ENCODE results near the gene PLPP4. TPM values are rescaled to one million over a fixed set of nuclear protein-coding genes. Genes with fewer than 3 reads are reported as not detected.

PLPP4 gene
- total and polyA plus RNA-seq, 2 experiments from 2014 or later, result 0.74 to 1.0 TPM

DNA sequence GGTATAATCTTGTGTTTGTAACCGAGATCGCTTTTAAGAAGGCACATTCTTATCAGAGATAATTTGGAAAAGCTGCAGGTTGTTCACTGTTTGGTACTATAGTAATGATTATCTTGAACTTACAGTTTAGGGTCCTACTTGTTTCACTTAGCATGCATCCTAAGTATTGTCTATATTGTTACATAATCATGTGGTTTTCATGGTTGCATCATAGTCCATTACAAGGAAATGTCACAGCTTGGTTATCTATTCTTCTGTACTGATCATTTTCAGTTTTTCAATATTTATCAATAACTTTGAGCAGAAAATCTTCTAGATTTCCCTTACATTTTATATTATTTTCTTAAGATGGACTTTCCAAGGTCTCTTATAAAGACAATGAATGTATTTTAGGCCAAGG is 116.3 kb downstream of the PLPP4 start:
- Histone ChIP-seq H3K4me3 (no peak overlapping the region), H3K27ac (no peak overlapping the region), H3K4me1 (ENCODE audit: low read depth) (no peaks in the 10 kb centered on the region), H3K36me3 (no peaks in the 10 kb centered on the region), H3K9me3 (ENCODE audit: low read depth) (no peaks in the 10 kb centered on the region), H3K27me3 (no peaks in the 10 kb centered on the region)
- TF ChIP-seq, protein P1, sequence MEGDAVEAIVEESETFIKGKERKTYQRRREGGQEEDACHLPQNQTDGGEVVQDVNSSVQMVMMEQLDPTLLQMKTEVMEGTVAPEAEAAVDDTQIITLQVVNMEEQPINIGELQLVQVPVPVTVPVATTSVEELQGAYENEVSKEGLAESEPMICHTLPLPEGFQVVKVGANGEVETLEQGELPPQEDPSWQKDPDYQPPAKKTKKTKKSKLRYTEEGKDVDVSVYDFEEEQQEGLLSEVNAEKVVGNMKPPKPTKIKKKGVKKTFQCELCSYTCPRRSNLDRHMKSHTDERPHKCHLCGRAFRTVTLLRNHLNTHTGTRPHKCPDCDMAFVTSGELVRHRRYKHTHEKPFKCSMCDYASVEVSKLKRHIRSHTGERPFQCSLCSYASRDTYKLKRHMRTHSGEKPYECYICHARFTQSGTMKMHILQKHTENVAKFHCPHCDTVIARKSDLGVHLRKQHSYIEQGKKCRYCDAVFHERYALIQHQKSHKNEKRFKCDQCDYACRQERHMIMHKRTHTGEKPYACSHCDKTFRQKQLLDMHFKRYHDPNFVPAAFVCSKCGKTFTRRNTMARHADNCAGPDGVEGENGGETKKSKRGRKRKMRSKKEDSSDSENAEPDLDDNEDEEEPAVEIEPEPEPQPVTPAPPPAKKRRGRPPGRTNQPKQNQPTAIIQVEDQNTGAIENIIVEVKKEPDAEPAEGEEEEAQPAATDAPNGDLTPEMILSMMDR (IDR thresholded peaks at IDR 0.05; ENCODE audit: low read depth, low read length), result no peak
- no peak for DNase-seq (ENCODE audit: low read depth in 1 of 2, low spot score in 1 of 2)

DNA sequence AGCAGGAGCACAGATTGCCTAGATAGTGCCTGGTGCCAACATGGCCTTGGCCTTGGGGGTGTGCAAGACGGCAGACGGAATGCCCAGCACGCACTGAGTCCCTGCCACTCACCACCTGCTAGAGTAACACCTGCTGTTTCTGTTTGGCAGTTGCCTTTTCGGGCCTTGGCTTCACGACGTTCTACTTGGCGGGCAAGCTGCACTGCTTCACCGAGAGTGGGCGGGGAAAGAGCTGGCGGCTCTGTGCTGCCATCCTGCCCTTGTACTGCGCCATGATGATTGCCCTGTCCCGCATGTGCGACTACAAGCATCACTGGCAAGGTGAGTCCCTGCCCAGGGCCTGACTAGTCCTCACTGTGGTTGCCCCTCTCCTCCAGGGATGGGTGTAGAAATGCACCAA is 118.0 kb downstream of the PLPP4 start:
- Histone ChIP-seq H3K27me3 (no peaks in the 10 kb centered on the region), H3K4me3 (no peak overlapping the region), H3K27ac (no peak overlapping the region), H3K9me3 (ENCODE audit: low read depth) (no peaks in the 10 kb centered on the region), H3K4me1 (ENCODE audit: low read depth) (no peaks in the 10 kb centered on the region), H3K36me3 (no peaks in the 10 kb centered on the region)
- no peak for DNase-seq (ENCODE audit: low read depth in 1 of 2, low spot score in 1 of 2)
- TF ChIP-seq, protein P1 (IDR thresholded peaks at IDR 0.05; ENCODE audit: low read depth, low read length), result no peak

DNA sequence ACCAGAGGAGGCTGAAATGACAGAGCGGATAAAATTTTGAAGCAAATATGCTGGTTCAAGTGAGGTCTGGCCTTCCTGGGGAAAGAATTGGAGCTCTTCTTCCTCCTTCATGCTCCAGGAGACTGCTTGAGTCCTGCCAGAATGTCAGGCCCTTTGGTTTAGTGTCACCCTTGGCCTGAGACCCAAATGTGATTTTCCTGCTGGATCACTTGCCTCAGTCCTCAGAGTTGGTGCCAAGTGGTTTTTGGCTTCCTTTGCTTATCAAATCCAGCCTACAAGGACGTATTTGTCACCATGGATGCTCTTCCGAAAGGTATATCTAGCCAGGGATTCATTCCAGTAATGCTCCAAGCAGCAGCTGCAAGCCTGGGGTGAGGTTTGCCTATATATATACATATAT is 118.4 kb downstream of the PLPP4 start:
- H3K4me1 ChIP-seq (ENCODE audit: low read depth), result no peaks in the 10 kb centered on the region
- no peak for DNase-seq (ENCODE audit: low read depth in 1 of 2, low spot score in 1 of 2)
- no peak overlapping the region for H3K27ac ChIP-seq
- TF ChIP-seq, protein P1 (IDR thresholded peaks at IDR 0.05; ENCODE audit: low read depth, low read length), result no peak
- no peak overlapping the region for H3K4me3 ChIP-seq
- H3K36me3 ChIP-seq, result no peaks in the 10 kb centered on the region
- no peaks in the 10 kb centered on the region for H3K27me3 ChIP-seq
- H3K9me3 ChIP-seq (ENCODE audit: low read depth), result no peaks in the 10 kb centered on the region

DNA sequence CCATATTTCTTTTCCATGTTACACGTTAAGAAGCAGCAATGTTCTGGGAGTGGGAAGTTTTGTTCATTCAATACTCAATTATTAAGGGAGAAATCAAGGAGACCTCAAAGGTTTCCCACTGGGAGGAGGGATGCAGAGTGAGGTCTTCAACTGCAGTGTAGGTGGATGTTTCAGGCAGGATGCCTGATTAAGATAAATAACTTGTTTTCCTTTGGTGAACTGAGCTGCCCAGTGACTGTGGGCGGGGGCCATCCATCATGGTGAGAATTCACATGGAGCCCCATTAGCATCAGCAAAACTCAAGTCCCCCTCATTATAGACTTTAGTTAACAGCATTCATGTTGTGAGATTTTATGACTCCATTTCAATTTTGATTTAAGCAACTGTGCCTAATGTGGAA is 121.1 kb downstream of the PLPP4 start:
- TF ChIP-seq, protein P1 (IDR thresholded peaks at IDR 0.05; ENCODE audit: low read depth, low read length), result no peak
- DNase-seq (ENCODE audit: low read depth in 1 of 2, low spot score in 1 of 2), result no peak
- Histone ChIP-seq H3K27me3 (no peaks in the 10 kb centered on the region), H3K36me3 (no peaks in the 10 kb centered on the region), H3K27ac (no peak overlapping the region), H3K4me3 (no peak overlapping the region), H3K4me1 (ENCODE audit: low read depth) (no peaks in the 10 kb centered on the region), H3K9me3 (ENCODE audit: low read depth) (no peaks in the 10 kb centered on the region)

DNA sequence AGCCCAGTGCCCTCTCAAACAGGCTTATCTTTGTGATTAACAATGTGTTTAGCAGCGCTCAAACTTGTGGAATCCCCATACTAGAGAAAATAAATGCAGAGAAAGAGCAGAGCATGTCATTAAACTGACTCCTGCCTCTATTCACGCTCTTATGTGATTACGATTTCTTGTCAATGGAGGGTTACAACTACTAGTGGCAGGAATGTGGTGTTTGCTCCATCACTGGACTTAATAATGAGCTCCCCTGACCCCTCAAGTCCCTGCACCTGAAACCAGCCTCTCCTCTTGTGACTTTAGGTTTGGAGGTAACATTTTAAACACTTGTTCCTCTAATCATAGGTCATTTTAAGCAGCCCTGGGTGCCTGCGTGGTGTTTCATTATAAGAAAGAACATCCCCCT is 121.9 kb downstream of the PLPP4 start:
- H3K27me3 ChIP-seq, result no peaks in the 10 kb centered on the region
- H3K4me1 ChIP-seq (ENCODE audit: low read depth), result no peaks in the 10 kb centered on the region
- no peaks in the 10 kb centered on the region for H3K36me3 ChIP-seq
- DNase-seq (ENCODE audit: low read depth in 1 of 2, low spot score in 1 of 2), result no peak
- H3K4me3 ChIP-seq, result no peak overlapping the region
- no peaks in the 10 kb centered on the region for H3K9me3 ChIP-seq (ENCODE audit: low read depth)
- H3K27ac ChIP-seq, result no peak overlapping the region
- TF ChIP-seq, protein P1 (IDR thresholded peaks at IDR 0.05; ENCODE audit: low read depth, low read length), result no peak

Data from cardiac muscle cell (in vitro differentiated cells and primary cell).